AG04449 (cell line): Measurements from ENCODE around the gene WASF1.

Experiments
- CTCF ChIA-PET: fragments of 350-600 bp; formaldehyde crosslinking; extraction: SDS; loops from one replicate; lab custom pipeline; 2021; ENCODE audit warnings: antibody characterized with exemption; lab: Yijun Ruan, JAX
- POLR2A ChIA-PET: fragments of 400-600, 350-600 bp; formaldehyde crosslinking; extraction: SDS; loops from one replicate; lab custom pipeline; 2020; ENCODE audit warnings: antibody characterized with exemption, inconsistent platforms; lab: Yijun Ruan, JAX
- DNase-seq: peaks from one replicate; pipeline ENCODE4 v3.0.0-alpha.2; 2010; ENCODE audit warnings: low read depth, low spot score
- H3K4me3 ChIP-seq: 2 replicates; pipeline ENCODE4 v1.5.1; 2011; ENCODE audit warnings: low read depth, mild to moderate bottlenecking, control low read depth, low read length
- TF ChIP-seq, protein P1 (sequence below): IDR thresholded peaks from one replicate; pipeline ENCODE4 v1.5.1; 2011; ENCODE audit warnings: mild to moderate bottlenecking, moderate library complexity, low read length, control low read depth, inconsistent platforms; ENCODE audit not compliant: insufficient read depth; ENCODE audit errors: missing control alignments

Gene WASF1

DNA sequence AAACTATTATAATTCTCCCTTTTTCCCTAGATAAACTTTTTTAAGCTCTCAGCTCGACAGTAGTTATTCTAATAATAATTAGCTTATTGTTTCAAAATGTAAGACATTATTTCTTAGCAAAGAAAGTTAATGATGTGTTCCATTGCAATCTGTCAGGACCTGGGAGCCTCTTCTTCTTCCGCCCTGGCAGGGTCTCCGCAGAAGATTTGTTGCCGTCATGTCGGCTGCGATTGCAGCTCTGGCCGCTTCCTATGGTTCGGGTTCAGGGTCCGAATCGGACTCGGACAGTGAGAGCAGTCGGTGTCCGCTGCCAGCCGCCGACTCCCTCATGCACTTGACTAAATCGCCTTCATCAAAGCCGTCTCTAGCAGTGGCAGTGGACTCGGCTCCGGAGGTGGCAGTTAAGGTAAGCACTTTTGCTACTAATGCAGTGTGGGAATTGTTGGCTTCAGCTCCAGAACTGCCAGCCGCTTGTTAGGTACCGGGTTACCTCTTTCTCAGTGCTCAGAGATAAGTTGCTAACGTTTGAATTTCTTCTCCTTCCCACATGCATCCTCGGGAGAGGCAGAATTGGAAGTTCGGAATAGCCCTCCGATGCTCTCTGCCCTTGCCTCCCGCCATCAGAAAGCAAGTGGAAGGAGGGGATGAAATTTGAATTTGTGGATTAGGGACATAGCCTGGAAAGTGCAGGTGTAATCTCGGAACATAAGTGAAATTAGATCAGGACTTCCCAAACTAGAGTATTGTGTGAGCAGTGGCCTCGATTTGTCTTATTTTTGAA is 948 bp upstream of the WASF1 start, which contains the start of gene CDC40:
Gene CDC40 (plus strand): TSS at position 200 of the 781 bp plus-strand sequence. CDS start 18 bp downstream, at position 218.
- POLR2A ChIA-PET = interaction anchor here (0.9 kb wide), 1 partner anchor 493 kb away, joined by 3 read pairs; no protein-coding TSS in a partner anchor
- TF ChIP-seq, protein P1, sequence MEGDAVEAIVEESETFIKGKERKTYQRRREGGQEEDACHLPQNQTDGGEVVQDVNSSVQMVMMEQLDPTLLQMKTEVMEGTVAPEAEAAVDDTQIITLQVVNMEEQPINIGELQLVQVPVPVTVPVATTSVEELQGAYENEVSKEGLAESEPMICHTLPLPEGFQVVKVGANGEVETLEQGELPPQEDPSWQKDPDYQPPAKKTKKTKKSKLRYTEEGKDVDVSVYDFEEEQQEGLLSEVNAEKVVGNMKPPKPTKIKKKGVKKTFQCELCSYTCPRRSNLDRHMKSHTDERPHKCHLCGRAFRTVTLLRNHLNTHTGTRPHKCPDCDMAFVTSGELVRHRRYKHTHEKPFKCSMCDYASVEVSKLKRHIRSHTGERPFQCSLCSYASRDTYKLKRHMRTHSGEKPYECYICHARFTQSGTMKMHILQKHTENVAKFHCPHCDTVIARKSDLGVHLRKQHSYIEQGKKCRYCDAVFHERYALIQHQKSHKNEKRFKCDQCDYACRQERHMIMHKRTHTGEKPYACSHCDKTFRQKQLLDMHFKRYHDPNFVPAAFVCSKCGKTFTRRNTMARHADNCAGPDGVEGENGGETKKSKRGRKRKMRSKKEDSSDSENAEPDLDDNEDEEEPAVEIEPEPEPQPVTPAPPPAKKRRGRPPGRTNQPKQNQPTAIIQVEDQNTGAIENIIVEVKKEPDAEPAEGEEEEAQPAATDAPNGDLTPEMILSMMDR = no peak

DNA sequence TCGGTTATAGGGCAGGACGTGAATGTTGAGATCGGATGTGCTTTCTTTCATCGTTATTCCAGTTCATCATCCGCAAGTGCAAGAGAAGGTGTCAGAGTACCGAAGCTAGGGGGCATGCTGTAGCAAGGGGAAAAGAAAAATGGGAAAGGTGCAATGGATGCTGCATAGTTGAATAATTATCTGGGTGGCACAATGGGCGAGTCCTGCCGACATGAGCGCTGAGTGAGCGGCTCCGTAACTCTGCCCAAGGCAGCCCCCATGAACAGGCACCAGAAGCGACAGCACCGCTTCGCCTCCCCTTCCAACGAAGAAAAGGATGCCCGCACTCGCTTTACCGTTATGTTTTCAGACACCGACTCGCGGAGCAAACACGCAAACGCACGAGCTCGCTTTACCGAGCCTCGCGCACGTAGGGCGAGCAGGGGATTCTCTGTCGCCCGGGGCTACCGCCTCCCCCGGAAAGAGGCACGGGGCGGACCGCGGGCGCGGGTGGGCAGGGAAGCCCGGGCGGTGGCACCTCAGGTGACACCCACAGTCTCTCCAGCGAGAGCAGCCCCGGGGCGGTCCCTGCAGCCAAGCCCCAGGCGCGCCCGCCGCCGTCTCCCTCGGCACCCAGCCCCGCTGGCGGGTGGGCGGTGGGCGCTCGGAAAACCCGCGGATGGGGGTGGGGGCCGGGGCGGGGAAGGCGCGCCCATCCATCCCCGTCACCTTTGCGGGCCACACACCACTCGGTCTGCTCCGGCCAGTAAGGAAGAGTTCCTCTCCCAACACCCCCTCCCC is 654 bp downstream of the WASF1 start:
- ChIA-PET POLR2A (no interaction called here), CTCF (interaction anchor here (0.8 to 3.9 kb wide), 11 partner anchors 18 to 725 kb away, joined by 3 to 28 read pairs (median 4); no protein-coding TSS in a partner anchor)
- no peak for DNase-seq
- TF ChIP-seq, protein P1 = peak; percentile 70
- peak overlapping the region; percentile 87 for H3K4me3 ChIP-seq

More for the DNA sequence above, 948 bp upstream of the WASF1 start, which contains the start of gene CDC40:
- H3K4me3 ChIP-seq = peak within 1 kb of the TSS; percentile 95
- no peak for DNase-seq
- CTCF ChIA-PET = interaction anchor here (1.4 to 3.9 kb wide), 3 partner anchors 36 to 210 kb away, joined by 4 to 28 read pairs (median 9); no protein-coding TSS in a partner anchor

DNA sequence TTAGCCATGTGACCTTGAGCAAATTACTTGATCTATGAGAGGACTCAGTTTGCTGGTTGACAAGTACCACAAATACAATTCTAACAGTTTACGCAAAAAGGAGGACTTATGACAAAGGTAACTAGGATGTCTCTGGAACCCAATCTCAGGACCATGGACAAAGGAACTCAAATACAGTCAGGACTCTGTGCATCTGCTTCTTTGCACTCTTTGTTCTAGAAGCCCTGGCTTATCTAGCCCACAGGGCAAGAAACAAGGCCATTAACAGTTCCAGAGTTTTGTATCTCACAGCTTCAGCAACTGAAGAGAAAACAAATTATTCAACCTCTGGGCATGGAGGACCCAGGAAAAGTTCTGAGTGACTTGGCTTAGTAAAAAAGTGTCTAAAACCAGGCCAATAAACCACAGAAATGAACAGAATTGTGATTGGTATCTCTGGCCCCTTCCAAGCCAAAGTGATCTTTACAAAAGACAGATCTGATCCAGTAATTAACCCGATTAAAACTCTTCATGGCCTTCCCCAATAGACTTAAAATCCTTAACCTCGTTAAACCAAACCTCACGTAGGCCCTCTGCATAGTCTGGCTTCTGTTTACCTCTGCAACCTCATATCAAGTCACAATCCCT is 5.9 kb downstream of the WASF1 start:
- DNase-seq = no peak
- POLR2A ChIA-PET = no interaction called here
- CTCF ChIA-PET = no interaction called here
- TF ChIP-seq, protein P1 = no peak
- no peak overlapping the region for H3K4me3 ChIP-seq

DNA sequence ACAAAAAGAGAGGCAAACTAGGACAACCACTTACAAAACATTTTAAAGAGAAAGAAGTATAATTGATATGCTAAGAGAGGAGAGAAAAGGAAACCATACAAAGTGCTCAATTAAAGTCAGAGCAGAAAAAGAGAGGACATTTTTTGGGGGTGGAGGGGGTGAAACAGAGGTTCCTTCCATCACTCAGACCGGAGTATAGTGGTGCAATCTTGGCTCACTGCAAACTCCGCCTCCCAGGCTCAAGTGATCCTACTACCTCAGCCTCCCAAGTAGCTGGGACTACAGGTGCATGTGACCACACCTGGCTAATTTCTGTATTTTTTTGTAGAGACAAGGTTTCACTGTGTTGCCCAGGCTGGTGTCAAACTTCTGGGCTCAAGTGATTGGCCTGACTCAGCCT is 9.4 kb downstream of the WASF1 start:
- TF ChIP-seq, protein P1 = no peak
- CTCF ChIA-PET = no interaction called here
- DNase-seq = no peak
- POLR2A ChIA-PET = no interaction called here
- H3K4me3 ChIP-seq = no peak overlapping the region

DNA sequence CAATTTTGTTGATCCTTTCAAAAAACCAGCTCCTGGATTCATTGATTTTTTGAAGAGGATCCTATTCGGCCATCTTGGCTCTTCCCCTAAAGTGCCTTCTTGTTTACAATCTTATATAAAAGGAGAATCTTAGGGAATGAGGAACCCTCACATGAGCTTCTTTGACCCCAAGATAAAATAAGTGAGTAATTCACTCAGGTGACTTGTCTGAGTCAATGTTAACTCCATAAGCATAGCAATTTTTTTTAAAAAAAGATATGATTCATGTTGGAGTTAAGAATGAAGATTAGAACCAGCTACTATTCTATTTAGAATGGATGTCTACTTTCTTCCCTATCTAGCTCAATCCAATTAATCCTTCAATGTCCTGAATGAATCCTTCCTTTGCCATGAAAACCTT is 21.0 kb downstream of the WASF1 start:
- TF ChIP-seq, protein P1 = no peak
- ChIA-PET POLR2A (no interaction called here), CTCF (no interaction called here)
- DNase-seq = no peak
- no peak overlapping the region for H3K4me3 ChIP-seq

DNA sequence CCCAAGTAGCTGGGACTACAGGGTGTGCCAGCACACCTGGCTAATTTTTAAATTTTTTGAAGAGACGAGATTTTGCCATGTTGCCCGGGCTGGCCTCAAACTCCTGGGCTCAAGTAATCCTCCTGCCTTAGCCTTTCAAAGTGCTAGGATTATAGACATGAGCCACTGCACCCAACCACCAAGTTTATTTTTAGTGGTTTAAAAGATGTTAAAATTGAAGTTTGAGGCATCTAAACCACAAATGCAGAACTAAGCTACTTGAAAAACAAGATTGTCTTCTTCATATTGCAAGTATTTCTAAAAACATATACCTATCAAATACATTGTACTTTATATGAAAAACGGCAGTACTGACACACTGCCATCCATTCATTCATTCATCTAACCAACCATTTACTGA is 31.6 kb downstream of the WASF1 start:
- DNase-seq = no peak
- ChIA-PET POLR2A (no interaction called here), CTCF (interaction anchor here (0.7 kb wide), 1 partner anchor 24 kb away, joined by 3 read pairs; no protein-coding TSS in a partner anchor)
- no peak overlapping the region for H3K4me3 ChIP-seq
- TF ChIP-seq, protein P1 = no peak
